Activated CD4-positive, alpha-beta T cell treated with anti-CD3 and anti-CD28 coated beads for 24 hours (primary cell): ENCODE data around the gene PKLR.
"Not testable (repeated sequence)": the region's sequence is repeated elsewhere in the genome, so short reads cannot be mapped to it uniquely, and the experiment has no call there.

Experiments
- DNase-seq, 2 donors: peaks; one replicate each; pipeline ENCODE4 v3.0.0-alpha.2; 2020; ENCODE audit warnings: low read depth in 2 of 2

The PKLR gene

GRCh38 chr1:155255243-155256007 is 45.8 kb downstream of the PKLR start, which contains the start of gene ENTREP3:
Gene ENTREP3 (minus strand): TSS chr1:155255483. CDS start chr1:155254877, 606 bp downstream.
- peak; percentile 68 to 72 for DNase-seq

- DNase-seq = no peak
These were observed 46.5 kb downstream of the PKLR start for GRCh38 chr1:155254714-155255242.

DNA sequence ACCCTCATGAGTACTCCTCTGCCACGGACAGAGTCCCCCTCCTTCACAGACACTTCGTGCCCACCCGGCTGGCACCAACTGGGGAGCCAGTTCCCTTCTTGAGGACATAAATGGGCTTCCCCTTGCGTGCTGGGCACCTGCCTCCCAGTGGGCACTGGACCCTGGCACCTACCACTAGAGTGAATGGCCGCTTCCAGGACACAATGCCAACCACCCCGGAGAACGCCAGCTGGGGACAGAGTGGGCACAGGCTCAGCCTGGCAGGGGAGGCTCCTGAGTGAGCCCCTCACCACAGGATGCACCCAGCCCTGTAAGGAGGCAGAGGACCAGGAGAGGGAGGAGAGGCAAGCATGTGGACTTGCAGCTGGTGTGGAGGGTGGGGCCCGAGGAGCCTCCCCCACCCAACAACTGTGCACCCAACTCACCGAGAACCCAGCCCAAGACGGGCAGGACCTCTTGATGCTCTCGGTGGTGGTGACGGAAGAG is 47.0 kb downstream of the PKLR start:
- no peak for DNase-seq

GRCh38 chr1:155253797-155254196 is 47.4 kb downstream of the PKLR start:
- no peak for DNase-seq

- no peak for DNase-seq
These were observed 48.0 kb downstream of the PKLR start for GRCh38 chr1:155253208-155253607.

- DNase-seq = no peak
These were observed 49.7 kb downstream of the PKLR start for GRCh38 chr1:155251566-155251965.

GRCh38 chr1:155250633-155251449 is 50.4 kb downstream of the PKLR start:
- DNase-seq = peak; percentile 96 to 97

DNA sequence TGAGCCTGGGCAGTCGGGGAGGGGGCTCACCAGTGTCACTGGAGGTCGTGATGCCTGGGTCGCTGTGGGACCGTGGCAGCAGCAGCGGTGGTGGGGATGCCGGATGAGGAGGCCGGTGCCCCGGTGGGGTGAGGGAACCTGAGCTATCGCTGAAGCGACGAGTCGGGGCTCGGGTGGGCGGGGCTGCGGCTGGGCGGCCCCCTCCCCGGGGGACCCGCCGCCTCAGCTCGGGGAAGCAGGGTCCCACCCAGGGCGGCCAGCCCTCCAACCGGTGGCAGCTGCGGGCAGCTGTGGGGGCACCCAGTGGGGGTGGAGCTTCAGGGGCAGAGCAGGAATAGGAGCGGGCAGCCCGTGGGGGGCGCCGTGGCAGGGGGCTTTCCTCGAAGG is 51.0 kb downstream of the PKLR start:
- DNase-seq = no peak

DNA sequence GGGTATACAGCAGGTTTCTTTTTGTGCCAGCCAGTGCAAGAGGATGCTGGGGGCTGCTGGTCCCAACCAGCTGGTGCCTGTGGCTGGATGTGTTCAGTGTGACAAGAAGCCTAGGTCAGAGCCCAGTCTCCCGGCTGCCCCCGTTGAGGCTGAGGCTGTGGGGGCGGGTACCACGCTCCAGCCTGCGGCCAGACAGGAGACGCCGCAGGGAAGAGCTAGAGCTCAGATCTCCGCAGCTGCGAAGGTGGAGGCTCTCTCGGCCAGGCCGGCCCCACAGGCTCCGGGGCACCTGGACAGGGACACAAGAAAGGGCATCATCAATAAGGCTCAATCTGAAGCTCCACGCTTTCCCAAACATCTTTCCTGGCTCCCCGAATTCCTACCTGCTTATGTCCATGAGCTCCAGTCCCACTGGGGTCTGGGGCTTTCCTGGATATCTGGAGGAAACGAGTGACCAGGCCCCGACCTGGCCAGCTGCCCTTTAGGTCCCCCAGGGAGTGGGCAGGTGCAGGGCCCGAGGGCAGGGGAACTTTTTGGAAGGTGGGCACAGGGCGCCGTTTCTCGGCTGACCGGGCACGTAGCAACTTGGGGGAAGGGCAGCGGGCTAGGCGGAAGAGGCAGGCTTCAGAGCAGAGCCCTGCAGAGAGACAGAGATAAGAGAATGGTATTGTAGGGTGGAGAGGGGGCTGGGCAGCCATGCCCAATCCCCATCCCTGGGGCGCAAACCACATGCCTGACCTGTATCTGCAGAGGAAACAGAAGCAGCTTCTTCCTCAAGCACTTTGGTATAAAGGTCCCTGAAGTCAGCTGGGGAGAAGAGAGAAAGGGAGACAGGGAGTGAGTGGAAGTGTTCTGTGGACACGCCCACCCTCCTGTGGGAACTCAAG is 53.3 kb downstream of the PKLR start:
- DNase-seq = no peak

DNA sequence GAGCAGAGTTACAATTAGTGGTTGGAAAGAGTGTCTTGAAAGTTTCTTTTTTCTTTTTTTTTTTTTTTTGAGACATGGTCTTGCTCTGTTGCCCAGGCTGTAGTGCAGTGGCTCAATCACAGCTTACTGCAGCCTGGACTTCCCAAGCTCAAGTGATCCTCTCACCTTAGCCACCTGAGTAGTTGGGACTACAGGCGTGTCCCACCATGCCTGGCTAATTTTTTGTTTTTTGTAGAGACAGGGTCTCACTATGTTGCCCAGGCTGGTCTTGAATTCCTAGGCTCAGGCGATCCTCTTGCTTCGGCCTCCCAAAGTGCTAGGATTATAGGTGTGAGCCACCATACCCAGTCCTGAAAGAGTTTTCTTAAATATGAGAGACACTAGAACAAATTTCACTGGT is 54.4 kb downstream of the PKLR start:
- not testable (repeated sequence) for DNase-seq

GRCh38 chr1:155245163-155245524 is 56.1 kb downstream of the PKLR start:
- DNase-seq = no peak

DNA sequence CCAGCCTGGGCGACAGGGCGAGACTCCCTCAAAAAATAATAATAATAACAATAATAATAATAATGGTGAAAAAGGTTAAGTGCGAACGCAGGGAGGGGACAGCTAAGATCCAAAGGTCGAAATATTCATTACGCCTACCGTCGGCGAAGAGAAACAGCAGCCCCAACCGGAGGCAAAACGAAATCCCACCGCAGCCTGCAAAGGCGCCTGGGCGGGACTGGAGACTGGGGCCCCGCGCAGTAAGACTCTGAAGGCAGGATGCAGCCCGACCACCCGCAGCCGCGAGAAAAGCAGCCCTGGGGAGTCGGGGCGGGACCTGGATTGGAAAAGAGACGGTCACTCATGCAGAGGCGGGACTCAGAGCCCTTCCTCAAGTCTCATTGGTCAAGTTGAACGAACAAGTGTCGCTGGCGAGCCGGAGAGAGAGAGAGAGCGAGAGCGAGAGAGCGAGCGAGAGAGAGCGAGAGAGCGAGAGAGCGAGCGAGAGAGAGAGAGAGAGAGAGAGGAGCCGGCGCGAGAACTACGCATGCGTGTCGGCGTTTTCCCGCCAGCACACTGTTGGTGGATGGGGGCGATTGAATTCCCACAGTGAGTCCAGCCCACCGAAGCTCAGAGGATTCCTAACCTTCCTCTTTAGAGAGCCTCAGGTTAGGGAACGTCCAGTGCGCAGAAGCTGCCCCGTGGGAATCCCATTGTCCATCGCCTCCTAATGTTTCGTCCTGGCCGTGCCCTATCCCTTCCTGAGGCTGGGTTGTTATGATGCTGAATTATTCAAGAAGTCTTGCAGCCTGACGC is 56.7 kb downstream of the PKLR start:
- DNase-seq = peak; percentile 82 to 92

DNA sequence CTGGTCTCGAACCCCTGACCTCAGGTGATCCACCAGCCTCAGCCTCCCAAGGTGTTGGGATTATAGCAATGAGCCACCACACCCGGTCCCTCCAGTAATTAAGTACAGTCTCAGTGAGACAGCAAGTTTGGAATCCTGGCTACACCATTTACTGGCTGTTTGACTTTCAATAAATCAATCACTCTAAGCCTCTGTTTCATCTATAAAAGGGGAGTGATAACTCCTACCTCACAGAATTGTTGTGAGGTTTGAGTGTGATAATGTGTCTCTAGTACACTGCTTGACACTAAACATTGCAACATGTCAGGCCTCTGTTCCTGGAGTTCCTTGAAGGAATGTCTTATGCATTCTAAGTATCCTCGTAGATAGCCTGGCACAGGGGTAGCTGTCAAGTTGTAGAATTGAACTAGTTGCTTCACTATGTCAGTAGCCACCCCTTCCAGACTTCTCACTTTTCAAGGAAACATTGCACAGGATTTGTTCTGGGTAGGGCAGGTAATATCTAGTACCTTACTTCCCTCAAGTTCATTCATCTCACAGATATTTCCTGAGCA is 58.4 kb downstream of the PKLR start:
- no peak for DNase-seq

- no peak for DNase-seq
These were observed 59.4 kb downstream of the PKLR start for GRCh38 chr1:155241841-155242264.

- peak; percentile 32 to 52 for DNase-seq
These were observed 60.1 kb downstream of the PKLR start for GRCh38 chr1:155241069-155241679.
